ENCODE measurements around the gene CLSTN2. TPM values are rescaled to one million over a fixed set of nuclear protein-coding genes. Genes with fewer than 3 reads are reported as not detected.

The CLSTN2 gene
- total and polyA plus RNA-seq, 8 donors = 0.31 to 1.1 (median 0.61) TPM

DNA sequence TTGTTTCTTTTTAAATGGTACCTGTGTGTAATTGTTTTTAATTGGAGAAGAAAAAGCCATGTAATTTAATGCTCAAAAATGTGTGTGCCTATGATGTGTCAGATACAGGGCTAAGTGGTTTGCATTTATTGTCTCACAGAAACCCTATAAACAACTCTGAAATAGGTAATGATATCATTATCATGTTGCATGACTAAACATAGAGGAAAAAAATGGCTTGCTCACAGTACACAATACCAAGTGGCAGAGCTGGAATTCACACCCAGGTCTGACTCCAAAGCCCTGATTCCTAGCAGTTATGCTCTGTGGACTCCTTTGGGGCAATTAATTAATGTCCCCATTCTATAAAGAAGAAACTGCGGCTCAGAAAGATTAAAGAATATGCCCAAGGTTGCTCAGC, 505.5 kb downstream of the CLSTN2 start:
- Histone ChIP-seq H3K4me1 (no peaks in the 10 kb centered on the region), H3K9me3 (no peaks in the 10 kb centered on the region), H3K4me3 (no peak overlapping the region), H3K27me3 (no peaks in the 10 kb centered on the region), H3K36me3 (no peaks in the 10 kb centered on the region), H3K27ac (no peak overlapping the region)
- intact Hi-C loops (cut with DNase I) = no loop called here
- DNase-seq (no peak), ATAC-seq (no peak)
- TF ChIP-seq, protein P1, sequence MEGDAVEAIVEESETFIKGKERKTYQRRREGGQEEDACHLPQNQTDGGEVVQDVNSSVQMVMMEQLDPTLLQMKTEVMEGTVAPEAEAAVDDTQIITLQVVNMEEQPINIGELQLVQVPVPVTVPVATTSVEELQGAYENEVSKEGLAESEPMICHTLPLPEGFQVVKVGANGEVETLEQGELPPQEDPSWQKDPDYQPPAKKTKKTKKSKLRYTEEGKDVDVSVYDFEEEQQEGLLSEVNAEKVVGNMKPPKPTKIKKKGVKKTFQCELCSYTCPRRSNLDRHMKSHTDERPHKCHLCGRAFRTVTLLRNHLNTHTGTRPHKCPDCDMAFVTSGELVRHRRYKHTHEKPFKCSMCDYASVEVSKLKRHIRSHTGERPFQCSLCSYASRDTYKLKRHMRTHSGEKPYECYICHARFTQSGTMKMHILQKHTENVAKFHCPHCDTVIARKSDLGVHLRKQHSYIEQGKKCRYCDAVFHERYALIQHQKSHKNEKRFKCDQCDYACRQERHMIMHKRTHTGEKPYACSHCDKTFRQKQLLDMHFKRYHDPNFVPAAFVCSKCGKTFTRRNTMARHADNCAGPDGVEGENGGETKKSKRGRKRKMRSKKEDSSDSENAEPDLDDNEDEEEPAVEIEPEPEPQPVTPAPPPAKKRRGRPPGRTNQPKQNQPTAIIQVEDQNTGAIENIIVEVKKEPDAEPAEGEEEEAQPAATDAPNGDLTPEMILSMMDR (IDR thresholded peaks at IDR 0.05) = no peak

DNA sequence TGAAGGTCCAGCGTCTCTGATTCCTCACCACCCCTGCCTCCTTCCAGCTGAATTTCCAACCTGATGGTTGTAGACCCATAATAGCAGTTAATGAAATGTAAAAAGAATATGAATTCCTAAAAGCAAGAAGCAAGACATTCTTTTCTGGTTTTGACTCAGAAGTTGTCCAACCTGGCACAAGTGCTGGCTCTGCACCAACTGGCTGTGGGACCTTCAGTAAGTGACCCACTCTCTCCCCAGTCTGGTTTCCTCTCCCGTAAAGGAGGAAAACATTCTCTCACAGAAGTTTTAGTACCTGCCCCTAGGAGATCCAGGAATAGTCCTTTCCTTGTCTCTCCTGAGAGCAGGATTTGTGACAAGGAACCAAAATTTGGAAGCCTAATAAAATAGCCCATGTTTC, 506.0 kb downstream of the CLSTN2 start:
- Histone ChIP-seq H3K27ac (no peak overlapping the region), H3K36me3 (no peaks in the 10 kb centered on the region), H3K4me1 (no peaks in the 10 kb centered on the region), H3K4me3 (no peak overlapping the region), H3K9me3 (no peaks in the 10 kb centered on the region), H3K27me3 (no peaks in the 10 kb centered on the region)
- ATAC-seq (peak; percentile 58), DNase-seq (peak in 2 of 4 donors; percentile 37 to 70)
- intact Hi-C loops (cut with DNase I) = no loop called here
- TF ChIP-seq, protein P1 (IDR thresholded peaks at IDR 0.05) = no peak

DNA sequence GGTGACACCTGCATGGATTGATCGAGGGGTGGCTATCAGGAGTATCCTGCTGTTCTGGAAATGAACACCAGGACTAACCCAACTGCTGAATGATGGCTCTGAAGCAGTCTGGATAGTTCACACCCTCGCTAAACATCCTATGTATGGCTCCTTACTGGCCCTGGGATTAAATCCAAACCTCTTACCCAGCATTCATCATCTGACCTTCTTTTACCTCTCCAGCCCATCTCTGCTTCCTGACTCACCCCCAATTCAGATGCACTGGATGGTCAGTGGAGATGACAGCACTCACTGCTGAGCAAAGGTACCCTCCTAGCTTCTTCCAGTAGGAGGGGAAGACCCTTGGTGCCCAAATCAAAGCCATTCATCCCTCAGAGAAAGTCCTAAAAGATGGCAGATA, 507.6 kb downstream of the CLSTN2 start:
- Histone ChIP-seq H3K27me3 (no peaks in the 10 kb centered on the region), H3K36me3 (no peaks in the 10 kb centered on the region), H3K4me1 (no peaks in the 10 kb centered on the region), H3K9me3 (no peaks in the 10 kb centered on the region), H3K27ac (no peak overlapping the region), H3K4me3 (no peak overlapping the region)
- TF ChIP-seq, protein P1 (IDR thresholded peaks at IDR 0.05) = no peak
- no peak for DNase-seq
- ATAC-seq = no peak
- intact Hi-C loops (cut with DNase I) = no loop called here

DNA sequence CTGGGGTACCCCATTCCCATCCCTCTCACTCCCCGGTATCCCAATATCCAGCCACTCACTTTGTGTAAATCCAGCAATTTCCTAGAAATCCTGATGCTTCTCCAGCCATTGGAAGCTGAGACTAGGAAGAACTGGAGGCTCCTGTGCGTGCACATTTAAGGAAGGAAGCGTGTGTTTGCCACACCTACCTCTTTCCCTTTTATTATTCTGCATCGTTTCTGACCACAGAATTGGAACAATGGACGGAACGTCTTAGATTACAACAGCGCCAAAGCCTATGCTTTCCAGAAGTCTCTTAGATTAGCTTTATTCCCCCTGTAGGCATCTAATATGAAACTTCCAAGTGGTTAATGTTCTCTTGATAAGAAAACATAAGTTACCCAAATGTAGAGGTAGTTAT, 508.1 kb downstream of the CLSTN2 start:
- Histone ChIP-seq H3K9me3 (no peaks in the 10 kb centered on the region), H3K27me3 (no peaks in the 10 kb centered on the region), H3K4me3 (no peak overlapping the region), H3K4me1 (no peaks in the 10 kb centered on the region), H3K36me3 (no peaks in the 10 kb centered on the region), H3K27ac (no peak overlapping the region)
- intact Hi-C loops (cut with DNase I) = no loop called here
- no peak for ATAC-seq
- no peak for DNase-seq
- TF ChIP-seq, protein P1 (IDR thresholded peaks at IDR 0.05) = no peak

DNA sequence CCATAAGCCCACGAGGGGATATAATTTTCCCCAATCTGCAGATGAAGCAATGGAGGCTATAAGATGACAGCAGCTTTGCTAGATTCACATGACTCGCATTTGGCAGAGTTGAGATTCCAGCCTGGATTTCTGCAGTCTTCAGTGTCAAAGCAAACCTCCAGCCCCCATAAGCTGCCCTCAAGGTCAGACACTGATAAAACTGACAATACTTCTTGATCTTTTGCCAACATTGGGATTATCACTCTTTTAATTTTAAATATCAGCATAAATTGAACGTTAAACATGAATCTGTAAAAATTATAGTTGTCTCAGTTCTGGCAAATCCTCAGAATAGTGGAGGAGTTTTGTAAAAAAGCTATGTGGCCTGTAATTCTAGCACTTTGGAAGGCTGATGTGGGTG, 508.8 kb downstream of the CLSTN2 start:
- DNase-seq = peak in 1 of 4 donors; percentile 35
- no peak overlapping the region for H3K4me3 ChIP-seq
- no peak for ATAC-seq
- no peak overlapping the region for H3K27ac ChIP-seq
- TF ChIP-seq, protein P1 (IDR thresholded peaks at IDR 0.05) = no peak
- H3K27me3 ChIP-seq = no peaks in the 10 kb centered on the region
- H3K9me3 ChIP-seq = no peaks in the 10 kb centered on the region
- intact Hi-C loops (cut with DNase I) = no loop called here
- H3K4me1 ChIP-seq = no peaks in the 10 kb centered on the region
- no peaks in the 10 kb centered on the region for H3K36me3 ChIP-seq
